A549 (cell line): ENCODE measurements around the gene ZNF222.
A peak's percentile ranks its signal among the peaks of the same experiment; 100 is the strongest.

Source experiments
- CTCF ChIP-seq: fragments of >200 bp; sonication (Bioruptor Twin); formaldehyde crosslinking; IDR thresholded peaks from 3 replicates; pipeline ENCODE4 v1.5.1; 2016
- POLR2A ChIP-seq: IDR thresholded peaks from 2 replicates; pipeline ENCODE4 v1.6.1; 2012; ENCODE audit warnings: mild to moderate bottlenecking, low read length

DNA sequence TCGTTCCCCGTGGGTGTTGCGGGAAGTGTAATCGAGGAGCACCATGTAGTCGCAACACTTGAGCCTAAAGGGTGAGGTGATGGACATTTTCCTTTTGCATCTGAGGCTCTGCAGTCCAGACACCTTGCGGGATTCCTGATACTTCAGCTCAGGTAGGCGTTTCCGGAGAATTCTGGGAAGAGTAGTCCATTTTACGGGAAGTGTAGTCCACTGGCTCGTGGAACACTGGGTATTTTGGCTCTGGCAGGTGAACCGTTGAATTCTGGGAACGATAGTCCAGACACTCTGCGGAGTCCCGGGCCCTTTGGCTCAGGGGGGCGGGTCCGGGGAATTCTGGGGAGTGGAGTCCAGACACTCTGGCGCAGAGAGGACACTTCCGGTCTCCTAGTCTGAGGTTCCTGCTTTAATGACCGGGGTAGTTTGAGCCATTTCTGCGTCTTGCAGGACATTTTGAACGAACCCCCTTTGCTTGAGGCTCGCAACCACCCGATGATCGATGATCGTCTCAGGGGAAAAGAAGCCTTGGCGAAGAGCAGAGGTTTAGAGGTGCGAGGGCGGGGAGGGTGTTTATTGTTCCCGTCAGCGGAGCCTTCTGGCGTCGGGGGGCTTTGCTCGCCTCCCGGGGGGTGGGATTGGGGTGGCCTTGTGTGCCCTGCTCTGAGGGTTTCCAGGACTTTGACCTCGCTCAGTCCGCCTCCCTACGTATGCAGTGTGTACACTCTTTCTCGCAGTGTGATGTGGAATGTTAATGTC, 26.6 kb downstream of the ZNF222 start, which contains the start of gene ZNF223:
- TF ChIP-seq POLR2A (peak; percentile 27; the same call in 1 of the 2 replicates), CTCF (no peak)
